CD8-positive, alpha-beta memory T cell (primary cell): ENCODE results near the gene CMYA5. TPM values are rescaled to one million over a fixed set of nuclear protein-coding genes. Genes with fewer than 3 reads are reported as not detected.

Experiments
- CTCF ChIA-PET: fragments of 350-600 bp; sonication (Branson Sonifier 250); formaldehyde crosslinking; loops from one replicate; lab custom pipeline; 2021; ENCODE audit warnings: antibody characterized with exemption; lab: Charles Lee
- POLR2A ChIA-PET: fragments of 350-600 bp; sonication (Branson Sonifier 250); formaldehyde crosslinking; loops from one replicate; lab custom pipeline; 2021; ENCODE audit warnings: antibody characterized with exemption; lab: Charles Lee
- DNase-seq, 5 donors: peaks; one replicate each; pipeline versions ENCODE4 v3.0.0 to v3.0.0-alpha.2; 2020 to 2022; ENCODE audit warnings: mixed read lengths in 1 of 5
- H3K27ac ChIP-seq: one replicate; pipeline ENCODE4 v1.7.0; 2013; ENCODE audit warnings: low read depth, mild to moderate bottlenecking, low read length, moderate library complexity
- H3K27me3 ChIP-seq: 2 replicates; pipeline ENCODE4 v1.7.0; 2013; ENCODE audit warnings: low read length, mild to moderate bottlenecking; ENCODE audit not compliant: insufficient read depth, poor library complexity, severe bottlenecking
- H3K36me3 ChIP-seq: 2 replicates; pipeline ENCODE4 v1.7.0; 2013; ENCODE audit warnings: mild to moderate bottlenecking, low read length, moderate library complexity; ENCODE audit not compliant: insufficient read depth
- H3K4me1 ChIP-seq: 2 replicates; pipeline ENCODE4 v1.7.0; 2013; ENCODE audit warnings: mild to moderate bottlenecking, low read length, moderate library complexity; ENCODE audit not compliant: insufficient read depth
- H3K4me3 ChIP-seq: 2 replicates; pipeline ENCODE4 v1.7.0; 2013; ENCODE audit warnings: mild to moderate bottlenecking, low read length
- H3K9me3 ChIP-seq: 2 replicates; pipeline ENCODE4 v1.7.0; 2013; ENCODE audit warnings: mild to moderate bottlenecking, low read length
- H3K27ac Mint-ChIP-seq, 8 donors: one replicate each; pipeline ENCODE4 v1.8.0; 2020 to 2021; ENCODE audit warnings: mixed read lengths in 8 of 8, mild to moderate bottlenecking in 6 of 8, inconsistent platforms in 3 of 8, moderate library complexity in 3 of 8
- H3K27me3 Mint-ChIP-seq, 2 donors: one replicate each; pipeline ENCODE4 v1.8.0; 2020 to 2021; ENCODE audit warnings: mixed read lengths in 2 of 2, mild to moderate bottlenecking in 1 of 2, moderate library complexity in 1 of 2
- H3K36me3 Mint-ChIP-seq, 3 donors: one replicate each; pipeline ENCODE4 v1.8.0; 2020 to 2021; ENCODE audit warnings: mixed read lengths in 3 of 3, inconsistent platforms in 1 of 3, mild to moderate bottlenecking in 1 of 3
- H3K4me1 Mint-ChIP-seq, 3 donors: one replicate each; pipeline ENCODE4 v1.8.0; 2020 to 2021; ENCODE audit warnings: mixed read lengths in 3 of 3, inconsistent platforms in 1 of 3, mild to moderate bottlenecking in 1 of 3
- H3K4me3 Mint-ChIP-seq, 7 donors: one replicate each; pipeline ENCODE4 v1.8.0; 2020 to 2021; ENCODE audit warnings: mixed read lengths in 7 of 7, mild to moderate bottlenecking in 6 of 7, moderate library complexity in 4 of 7, inconsistent platforms in 2 of 7
- H3K9me3 Mint-ChIP-seq, 5 donors: one replicate each; pipeline ENCODE4 v1.8.0; 2020 to 2022; ENCODE audit warnings: mixed read lengths in 5 of 5, mild to moderate bottlenecking in 3 of 5, moderate library complexity in 2 of 5, inconsistent platforms in 1 of 5
- polyA plus RNA-seq: library from polyadenylated mRNA; unstranded; fragments of 300-500 nt; fragmentation: Illumina TruSeq; gene quantifications from one replicate; pipeline ENCODE4 v1.2.3, GENCODE V29; 2021
- total RNA-seq, 2 experiments: library from RNA; stranded (reverse); gene quantifications; one replicate each; pipeline ENCODE4 v1.2.3, GENCODE V29; 2021

Gene CMYA5
- total and polyA plus RNA-seq, 3 experiments from 2014 or later: 0.10 to 0.16 TPM; not detected in 1

DNA sequence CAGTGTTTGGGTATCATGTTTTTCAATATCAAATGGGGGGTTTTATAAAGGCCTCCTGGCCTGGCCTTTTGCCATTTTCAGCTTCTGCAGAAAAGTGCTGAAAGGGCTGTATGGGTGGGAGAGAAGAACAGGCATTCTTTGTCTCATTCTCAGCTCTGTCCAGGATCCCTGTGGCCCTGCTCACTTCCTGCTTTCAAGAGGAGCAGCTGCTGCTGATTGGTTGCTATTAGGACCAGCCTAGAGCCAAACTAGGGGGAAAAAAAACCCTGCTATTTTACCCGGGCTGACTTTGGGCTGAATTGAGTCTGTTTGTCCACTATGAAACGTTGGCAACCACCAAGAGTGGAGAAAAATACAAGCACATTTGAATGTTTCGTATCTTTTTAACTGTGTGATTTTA, 117.1 kb downstream of the CMYA5 start:
- no peak for DNase-seq
- Histone ChIP-seq H3K4me1 (peaks cover 7% of the 10 kb centered on the region), H3K36me3 (no peaks in the 10 kb centered on the region), H3K9me3 (no peaks in the 10 kb centered on the region), H3K27me3 (no peaks in the 10 kb centered on the region), H3K4me3 (no peak overlapping the region), H3K27ac (no peak overlapping the region)
- Mint-ChIP-seq H3K36me3 (no peaks in the 10 kb centered on the region), H3K4me1 (peaks cover 2 to 9% (median 9%) of the 10 kb centered on the region in 3 donors), H3K9me3 (no peaks in the 10 kb centered on the region), H3K4me3 (no peak overlapping the region), H3K27me3 (peaks cover 0 to 3% of the 10 kb centered on the region in 2 donors), H3K27ac (no peak overlapping the region)
- POLR2A ChIA-PET: no interaction called here
- CTCF ChIA-PET: no interaction called here

DNA sequence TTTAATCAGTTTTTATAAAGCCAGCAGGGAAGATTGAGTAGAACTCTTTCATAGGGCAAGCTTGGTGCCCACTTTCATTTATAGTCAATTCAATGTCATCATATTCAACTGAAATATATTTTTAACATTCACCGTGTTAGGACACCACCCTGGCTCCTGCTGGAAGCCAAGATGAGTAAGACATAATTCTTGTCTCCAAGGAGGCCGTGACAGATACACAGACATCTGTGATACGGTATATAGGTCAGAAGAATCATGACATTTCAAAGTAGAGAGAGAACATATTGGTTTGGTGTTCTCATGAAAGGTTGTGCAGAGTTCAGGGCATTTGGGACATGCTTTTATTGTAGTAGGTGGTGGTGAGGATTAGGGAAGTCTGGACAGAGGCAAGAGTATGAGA, 120.1 kb downstream of the CMYA5 start:
- no peak for DNase-seq
- Mint-ChIP-seq H3K4me1 (no peaks in the 10 kb centered on the region), H3K36me3 (no peaks in the 10 kb centered on the region), H3K27me3 (peaks cover 2 to 3% of the 10 kb centered on the region in 2 donors), H3K27ac (no peak overlapping the region), H3K4me3 (no peak overlapping the region), H3K9me3 (no peaks in the 10 kb centered on the region)
- H3K4me1 ChIP-seq: no peaks in the 10 kb centered on the region
- no peak overlapping the region for H3K27ac ChIP-seq
- ChIA-PET CTCF (no interaction called here), POLR2A (no interaction called here)
- no peak overlapping the region for H3K4me3 ChIP-seq
- H3K9me3 ChIP-seq: no peaks in the 10 kb centered on the region
- no peaks in the 10 kb centered on the region for H3K36me3 ChIP-seq
- no peaks in the 10 kb centered on the region for H3K27me3 ChIP-seq

DNA sequence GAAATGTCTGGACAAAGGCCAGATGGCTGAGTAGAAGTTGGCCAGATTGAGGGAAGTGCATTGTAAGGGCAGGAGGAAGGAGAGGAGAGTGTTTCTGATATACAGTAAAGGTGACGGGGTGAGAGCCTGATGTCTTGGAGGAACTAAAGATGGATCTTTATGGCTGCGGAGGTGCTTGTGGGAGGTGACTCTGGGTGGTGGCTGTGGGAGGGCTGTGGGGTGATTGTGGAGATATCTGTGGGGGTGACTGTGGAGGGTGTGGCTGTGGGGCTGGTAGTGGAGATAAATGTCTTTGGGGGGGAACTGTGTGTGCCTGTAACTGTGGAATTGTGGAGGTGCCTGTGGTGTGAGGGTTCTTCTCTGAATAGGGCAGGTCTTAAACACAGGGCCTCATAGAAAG, 121.4 kb downstream of the CMYA5 start:
- Mint-ChIP-seq H3K36me3 (no peaks in the 10 kb centered on the region), H3K9me3 (no peaks in the 10 kb centered on the region), H3K27me3 (peaks cover 3 to 8% of the 10 kb centered on the region in 2 donors), H3K4me3 (no peak overlapping the region), H3K27ac (no peak overlapping the region), H3K4me1 (no peaks in the 10 kb centered on the region)
- no peak overlapping the region for H3K27ac ChIP-seq
- no peak overlapping the region for H3K4me3 ChIP-seq
- H3K4me1 ChIP-seq: no peaks in the 10 kb centered on the region
- no peaks in the 10 kb centered on the region for H3K27me3 ChIP-seq
- ChIA-PET CTCF (no interaction called here), POLR2A (no interaction called here)
- H3K36me3 ChIP-seq: no peaks in the 10 kb centered on the region
- DNase-seq: no peak
- no peaks in the 10 kb centered on the region for H3K9me3 ChIP-seq

DNA sequence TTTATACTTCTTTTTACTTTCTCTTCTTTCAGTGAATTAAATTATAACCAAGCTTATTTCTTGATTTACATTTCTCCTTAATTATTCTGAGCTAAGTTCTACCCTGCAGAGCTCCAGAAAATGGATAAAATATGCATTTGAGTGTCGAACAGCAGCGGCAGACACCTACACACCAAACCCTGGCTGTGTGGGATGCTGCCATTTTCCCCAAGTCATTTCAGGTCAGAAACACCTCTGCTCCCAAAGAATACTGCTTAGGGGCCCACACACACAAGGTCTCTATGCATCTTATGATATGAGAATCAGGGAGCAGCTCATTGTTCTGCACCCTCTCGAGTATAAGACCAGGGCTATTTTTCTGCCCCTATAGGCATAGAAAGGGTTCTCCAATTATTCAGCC, 122.3 kb downstream of the CMYA5 start:
- Mint-ChIP-seq H3K27me3 (peaks cover 3 to 12% of the 10 kb centered on the region in 2 donors), H3K4me1 (no peaks in the 10 kb centered on the region), H3K9me3 (no peaks in the 10 kb centered on the region), H3K4me3 (no peak overlapping the region), H3K27ac (no peak overlapping the region), H3K36me3 (no peaks in the 10 kb centered on the region)
- H3K4me3 ChIP-seq: no peak overlapping the region
- no peaks in the 10 kb centered on the region for H3K27me3 ChIP-seq
- H3K27ac ChIP-seq: no peak overlapping the region
- no peaks in the 10 kb centered on the region for H3K36me3 ChIP-seq
- no peak for DNase-seq
- no peaks in the 10 kb centered on the region for H3K4me1 ChIP-seq
- ChIA-PET POLR2A (no interaction called here), CTCF (interaction anchor here (0.6 kb wide), 1 partner anchor 341 kb away, joined by 3 read pairs; no protein-coding TSS in a partner anchor)
- H3K9me3 ChIP-seq: no peaks in the 10 kb centered on the region

DNA sequence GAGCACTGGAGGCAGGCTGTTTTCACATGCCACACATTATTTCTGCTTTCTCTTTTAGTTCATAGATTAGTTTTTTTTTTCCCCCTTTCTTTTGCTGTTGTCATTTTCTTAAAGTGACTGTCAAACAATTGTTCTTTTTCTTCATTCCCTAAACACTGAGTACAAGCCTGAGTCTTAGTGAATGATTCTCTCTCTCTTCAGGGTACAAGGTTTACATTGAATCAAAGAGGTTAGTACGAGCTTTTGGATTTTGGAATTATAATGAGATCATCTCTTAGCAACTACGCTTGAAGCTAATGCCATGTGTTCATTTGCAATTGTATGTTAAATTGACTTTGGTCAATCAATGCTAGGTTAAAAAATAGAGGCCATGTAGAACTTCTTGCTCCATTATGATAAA, 125.1 kb downstream of the CMYA5 start:
- no peaks in the 10 kb centered on the region for H3K36me3 ChIP-seq
- H3K4me1 Mint-ChIP-seq: no peaks in the 10 kb centered on the region
- H3K4me3 ChIP-seq: no peak overlapping the region
- DNase-seq: no peak
- H3K27me3 ChIP-seq: no peaks in the 10 kb centered on the region
- no peak overlapping the region for H3K4me3 Mint-ChIP-seq
- no peaks in the 10 kb centered on the region for H3K4me1 ChIP-seq
- no peak overlapping the region for H3K27ac ChIP-seq
- CTCF ChIA-PET: no interaction called here
- no peak overlapping the region for H3K27ac Mint-ChIP-seq
- peaks cover 3 to 17% of the 10 kb centered on the region in 2 donors for H3K27me3 Mint-ChIP-seq
- peaks cover 0 to 9% (median 2%) of the 10 kb centered on the region in 5 donors for H3K9me3 Mint-ChIP-seq
- H3K9me3 ChIP-seq: no peaks in the 10 kb centered on the region
- H3K36me3 Mint-ChIP-seq: peaks cover 0 to 3% (median 2%) of the 10 kb centered on the region in 3 donors
- POLR2A ChIA-PET: no interaction called here

DNA sequence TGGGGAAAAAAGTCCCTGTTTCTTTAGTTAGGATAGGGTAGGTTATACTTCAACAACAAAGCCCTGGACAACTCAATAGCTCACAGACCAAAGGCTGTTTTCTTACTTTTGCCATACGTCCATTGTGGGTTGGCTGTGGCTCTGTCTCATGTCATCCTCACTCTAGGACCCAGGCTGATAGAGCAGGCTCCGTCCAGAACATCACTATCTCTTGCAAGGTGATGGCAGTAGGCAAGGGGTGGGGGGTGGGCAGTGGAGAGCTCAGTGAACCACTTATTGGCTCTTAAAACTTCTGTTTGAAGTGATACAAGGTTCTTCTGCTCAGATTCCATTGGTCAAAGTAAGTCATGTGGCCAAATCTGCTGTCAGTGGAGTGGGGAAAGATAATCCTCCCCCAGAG, 126.4 kb downstream of the CMYA5 start:
- Histone ChIP-seq H3K27ac (no peak overlapping the region), H3K4me3 (no peak overlapping the region), H3K27me3 (no peaks in the 10 kb centered on the region), H3K9me3 (no peaks in the 10 kb centered on the region), H3K36me3 (no peaks in the 10 kb centered on the region), H3K4me1 (no peaks in the 10 kb centered on the region)
- ChIA-PET POLR2A (no interaction called here), CTCF (no interaction called here)
- H3K36me3 Mint-ChIP-seq: peaks cover 0 to 3% (median 2%) of the 10 kb centered on the region in 3 donors
- DNase-seq: no peak
- peaks cover 4 to 17% of the 10 kb centered on the region in 2 donors for H3K27me3 Mint-ChIP-seq
- no peaks in the 10 kb centered on the region for H3K4me1 Mint-ChIP-seq
- H3K4me3 Mint-ChIP-seq: no peak overlapping the region
- no peak overlapping the region for H3K27ac Mint-ChIP-seq
- peaks cover 0 to 13% (median 4%) of the 10 kb centered on the region in 5 donors for H3K9me3 Mint-ChIP-seq

DNA sequence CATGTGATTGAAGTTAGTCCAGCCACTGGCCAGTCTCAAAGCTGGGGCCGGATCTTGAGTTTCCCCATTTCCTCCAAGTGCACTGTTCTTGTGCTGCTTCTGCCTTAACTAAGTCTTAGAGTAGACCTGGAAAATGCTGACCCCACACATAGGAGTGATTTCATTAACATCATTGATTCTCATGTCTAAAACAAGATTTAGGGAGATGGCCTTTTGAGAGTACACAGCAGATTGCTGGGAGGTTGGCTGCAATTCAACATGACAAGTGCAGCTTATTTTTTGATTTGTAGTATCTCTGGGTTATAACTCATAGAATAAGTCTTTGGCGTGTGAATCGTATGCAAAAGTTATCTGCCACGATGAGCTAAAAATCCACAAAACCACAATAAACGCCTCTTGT, 131.0 kb downstream of the CMYA5 start:
- Mint-ChIP-seq H3K9me3 (peaks cover 0 to 14% (median 5%) of the 10 kb centered on the region in 5 donors), H3K27me3 (peaks cover 9 to 28% of the 10 kb centered on the region in 2 donors), H3K4me1 (no peaks in the 10 kb centered on the region), H3K36me3 (peaks cover 0 to 3% (median 3%) of the 10 kb centered on the region in 3 donors), H3K4me3 (no peak overlapping the region), H3K27ac (no peak overlapping the region)
- no peaks in the 10 kb centered on the region for H3K27me3 ChIP-seq
- H3K4me3 ChIP-seq: no peak overlapping the region
- H3K9me3 ChIP-seq: no peaks in the 10 kb centered on the region
- ChIA-PET POLR2A (no interaction called here), CTCF (no interaction called here)
- no peaks in the 10 kb centered on the region for H3K4me1 ChIP-seq
- H3K27ac ChIP-seq: no peak overlapping the region
- no peak for DNase-seq
- H3K36me3 ChIP-seq: no peaks in the 10 kb centered on the region

DNA sequence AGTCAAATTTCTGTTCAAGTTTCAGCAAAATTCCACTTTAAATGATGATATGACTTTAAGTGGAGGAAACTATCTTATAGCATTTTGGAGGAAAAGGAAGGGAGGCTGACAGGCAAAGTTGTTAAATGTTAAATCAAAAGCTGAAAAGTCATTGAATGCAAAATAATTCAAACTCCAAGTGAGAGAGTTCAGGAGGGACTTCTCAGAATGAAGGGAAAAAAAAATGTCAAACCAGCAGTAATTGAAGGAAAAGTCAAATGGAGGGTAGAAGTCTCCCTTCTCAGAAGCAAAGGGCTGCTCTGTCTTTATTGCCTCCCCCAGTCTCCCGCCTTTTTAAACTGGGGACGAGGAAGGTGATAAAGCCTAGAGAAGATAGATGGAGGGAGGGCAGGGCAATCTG, 134.8 kb downstream of the CMYA5 start:
- H3K27ac ChIP-seq: no peak overlapping the region
- Mint-ChIP-seq H3K4me3 (no peak overlapping the region), H3K9me3 (peaks cover 0 to 5% (median 3%) of the 10 kb centered on the region in 5 donors), H3K4me1 (no peaks in the 10 kb centered on the region), H3K27me3 (peaks cover 8 to 27% of the 10 kb centered on the region in 2 donors), H3K36me3 (peaks cover 0 to 2% (median 0%) of the 10 kb centered on the region in 3 donors), H3K27ac (no peak overlapping the region)
- no peaks in the 10 kb centered on the region for H3K27me3 ChIP-seq
- H3K4me3 ChIP-seq: no peak overlapping the region
- no peaks in the 10 kb centered on the region for H3K4me1 ChIP-seq
- no peak for DNase-seq
- no peaks in the 10 kb centered on the region for H3K36me3 ChIP-seq
- no peaks in the 10 kb centered on the region for H3K9me3 ChIP-seq
- ChIA-PET POLR2A (no interaction called here), CTCF (no interaction called here)
